ENCODE measurements around the gene THADA.
"Not testable (repeated sequence)": the region's sequence is repeated elsewhere in the genome, so short reads cannot be mapped to it uniquely, and the experiment has no call there.

The THADA gene

DNA sequence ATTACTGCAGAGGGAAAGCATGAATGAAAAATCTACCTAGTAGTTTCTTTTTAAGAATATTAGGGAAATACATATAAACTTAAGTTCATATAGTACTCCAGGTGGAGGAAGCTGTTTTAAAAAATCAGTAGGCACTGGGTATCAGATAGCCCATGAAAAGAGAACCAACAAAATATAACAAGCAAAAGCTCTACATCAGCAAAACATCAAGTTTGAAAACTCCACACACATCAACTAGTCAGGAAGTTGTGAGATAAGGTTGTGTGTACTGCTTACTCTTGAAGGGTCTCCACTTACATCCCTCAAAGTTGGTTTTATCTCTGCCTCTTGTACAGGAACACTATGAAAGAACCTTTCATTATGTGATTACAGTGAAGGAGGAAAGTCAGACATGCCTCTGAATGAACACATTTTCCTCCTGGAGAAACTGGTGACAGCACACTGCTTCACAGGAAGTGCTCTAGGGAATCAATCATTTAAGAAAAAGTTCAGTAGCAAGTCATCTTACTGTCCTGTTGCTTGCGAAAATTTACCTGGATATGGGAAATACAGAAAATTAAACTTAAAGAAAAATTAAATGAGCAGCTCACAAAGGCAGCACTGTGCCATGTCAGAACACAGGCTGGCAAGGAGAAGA is 57.7 kb downstream of the THADA start:
- DNase-seq = no peak

DNA sequence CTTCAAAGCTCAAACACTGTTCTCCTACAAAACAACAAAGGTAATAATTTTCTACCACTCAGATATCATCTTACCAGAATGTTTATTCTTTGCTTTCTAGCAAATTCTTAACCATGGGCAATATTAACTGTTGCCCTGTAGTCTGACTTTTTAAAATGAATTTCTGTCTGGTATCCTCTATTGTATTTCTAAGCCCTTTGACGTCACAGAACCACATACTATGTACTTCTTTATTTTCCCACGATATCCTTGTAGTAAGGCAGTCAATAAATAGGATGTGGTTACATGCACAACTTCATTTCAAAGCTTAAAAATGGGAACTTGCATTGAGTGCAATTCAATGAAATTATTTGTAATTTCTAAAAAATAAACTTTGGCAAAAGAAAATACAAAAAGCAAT is 58.7 kb downstream of the THADA start:
- DNase-seq = no peak

DNA sequence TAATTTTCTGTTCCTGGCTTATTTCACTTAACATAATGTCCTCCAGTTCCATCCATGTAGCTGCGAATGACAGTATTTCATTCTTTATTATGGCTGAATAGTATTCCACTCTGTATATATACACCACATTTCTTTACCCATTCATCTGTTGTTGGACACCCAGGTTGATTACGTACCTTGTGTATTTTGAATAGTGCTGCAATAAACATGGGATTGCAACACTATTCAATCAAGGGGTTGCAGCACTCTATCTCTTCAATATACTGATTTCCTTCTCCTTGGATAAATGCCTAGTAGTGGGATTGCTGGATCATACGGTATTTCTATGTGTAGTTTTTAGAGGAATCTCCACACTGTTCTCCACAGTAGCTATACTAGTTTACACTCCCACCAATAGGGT is 61.3 kb downstream of the THADA start:
- DNase-seq = no peak

DNA sequence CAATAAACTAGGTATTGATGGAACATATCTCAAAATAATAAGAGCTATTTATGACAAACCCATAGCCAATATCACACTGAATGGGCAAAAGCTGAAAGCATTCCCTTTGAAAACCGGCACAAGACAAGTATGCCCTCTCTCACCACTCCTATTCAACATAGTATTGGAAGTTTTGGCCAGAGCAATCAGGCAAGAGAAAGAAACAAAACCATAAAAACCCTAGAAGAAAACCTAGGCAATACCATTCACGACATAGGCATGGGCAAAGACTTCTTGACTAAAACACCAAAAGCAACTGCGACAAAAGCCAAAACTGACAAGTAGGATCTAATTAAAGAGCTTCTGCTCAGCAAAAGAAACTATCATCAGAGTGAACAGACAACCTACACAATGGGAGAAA is 63.3 kb downstream of the THADA start:
- not testable (repeated sequence) for DNase-seq

DNA sequence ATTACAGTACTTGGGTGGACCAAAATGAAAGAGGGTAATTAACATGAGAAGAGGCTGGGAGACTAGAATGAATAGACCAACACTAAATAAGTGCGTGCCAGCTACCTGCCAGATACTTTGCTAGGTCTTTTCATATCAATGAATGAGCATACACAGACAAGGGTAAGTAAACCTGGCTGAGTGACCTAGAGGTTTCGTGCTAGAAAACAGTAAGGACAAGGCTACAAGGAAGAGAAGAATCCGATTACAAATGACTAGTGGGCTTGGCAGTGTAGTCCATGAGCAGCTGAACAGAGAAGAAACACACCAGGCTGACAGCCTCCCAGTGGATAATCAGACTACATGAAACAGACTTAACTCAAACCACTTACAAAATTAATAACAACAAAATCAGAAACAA is 64.6 kb downstream of the THADA start:
- DNase-seq = peak in 1 of 3 experiments; percentile 14

DNA sequence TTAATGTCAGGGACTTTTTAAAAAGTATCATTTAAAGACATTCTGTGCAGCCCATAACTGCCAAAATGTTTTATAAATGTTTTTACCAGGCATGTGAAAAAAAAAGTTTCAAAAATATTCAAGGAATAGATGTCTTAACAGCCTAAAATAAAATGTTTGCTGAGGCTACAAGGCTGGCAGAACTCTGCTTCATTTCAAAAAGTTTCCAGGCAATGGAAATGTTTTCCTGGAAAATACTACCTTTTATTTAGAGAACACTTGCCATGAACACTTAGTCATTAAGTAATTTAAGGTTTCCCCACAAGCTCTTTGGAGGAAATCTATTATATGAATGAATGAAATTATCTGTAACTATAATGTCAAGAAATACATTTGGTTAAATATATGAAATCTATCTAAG is 68.8 kb downstream of the THADA start:
- DNase-seq = no peak

DNA sequence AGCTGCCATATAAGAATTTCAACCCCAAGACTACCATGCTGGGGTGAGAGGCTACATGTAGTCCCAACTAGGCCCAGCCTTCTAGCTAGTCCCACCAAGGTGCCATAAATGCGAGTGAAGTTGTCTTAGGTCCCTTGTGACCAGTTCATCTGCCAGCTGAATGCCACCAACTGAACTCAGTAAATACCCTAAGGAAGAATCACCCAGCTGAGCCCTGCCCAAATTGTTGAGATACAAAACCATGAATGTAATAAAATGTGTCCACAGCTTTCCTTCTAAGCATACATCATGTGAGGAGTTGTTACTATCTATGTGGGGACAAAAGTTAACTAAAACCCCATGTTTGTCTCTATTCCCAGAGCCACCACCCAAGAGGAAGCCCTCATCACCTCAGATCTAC is 70.3 kb downstream of the THADA start:
- DNase-seq = no peak

DNA sequence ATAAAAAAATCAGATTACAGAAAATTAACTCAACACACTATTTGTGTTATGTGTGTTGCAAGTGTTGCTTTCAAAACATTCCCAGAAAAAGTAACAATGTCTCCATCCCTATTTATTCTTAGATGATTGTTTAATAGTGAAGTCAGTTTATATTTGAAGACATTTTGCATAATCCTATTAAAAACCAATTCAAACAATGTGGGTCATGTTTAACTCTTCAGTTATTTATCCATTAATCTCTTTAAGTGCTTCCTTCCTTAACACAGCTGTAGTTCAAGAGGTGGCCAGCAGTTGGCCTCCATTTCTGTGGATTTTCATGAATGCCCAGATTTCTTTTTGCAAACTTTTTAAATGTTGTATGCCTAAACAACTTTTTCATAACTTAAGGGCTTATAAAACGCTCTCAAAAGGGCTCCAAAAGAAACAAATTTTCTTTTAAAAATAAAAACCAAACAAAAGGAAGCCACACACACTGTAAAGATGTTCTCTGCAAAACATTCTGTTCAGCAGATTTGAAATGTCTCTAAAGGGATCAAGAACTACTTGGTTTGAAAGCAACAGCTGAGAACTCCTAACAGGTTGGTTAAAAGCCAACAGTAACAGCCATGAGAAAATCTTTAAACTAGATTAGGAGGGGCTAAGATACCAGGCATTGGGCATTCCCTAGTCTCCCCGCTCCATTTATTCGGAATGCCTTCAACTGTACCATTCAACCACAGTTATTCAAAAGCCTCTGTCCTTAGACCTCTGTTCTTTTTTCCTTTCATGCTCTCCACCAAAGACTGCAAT is 71.5 kb downstream of the THADA start:
- no peak for DNase-seq

DNA sequence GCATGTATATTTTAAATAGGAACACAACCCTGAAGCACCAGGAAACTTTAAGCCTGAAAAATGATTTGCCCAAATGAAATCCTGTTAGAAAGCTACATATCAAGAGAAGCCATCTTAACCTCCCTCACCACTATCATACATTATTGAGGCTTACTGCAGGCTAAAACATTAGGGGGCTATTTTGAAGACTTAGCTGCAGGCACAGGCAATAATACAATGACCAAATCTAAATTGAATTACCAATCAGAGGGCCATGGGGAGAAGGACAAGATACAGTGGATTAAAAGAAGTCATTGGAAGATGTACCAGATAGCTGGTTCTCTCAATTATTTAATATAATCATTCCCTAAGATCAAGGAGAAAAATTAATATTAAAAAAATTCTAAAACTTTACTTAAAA is 73.7 kb downstream of the THADA start:
- DNase-seq = no peak

DNA sequence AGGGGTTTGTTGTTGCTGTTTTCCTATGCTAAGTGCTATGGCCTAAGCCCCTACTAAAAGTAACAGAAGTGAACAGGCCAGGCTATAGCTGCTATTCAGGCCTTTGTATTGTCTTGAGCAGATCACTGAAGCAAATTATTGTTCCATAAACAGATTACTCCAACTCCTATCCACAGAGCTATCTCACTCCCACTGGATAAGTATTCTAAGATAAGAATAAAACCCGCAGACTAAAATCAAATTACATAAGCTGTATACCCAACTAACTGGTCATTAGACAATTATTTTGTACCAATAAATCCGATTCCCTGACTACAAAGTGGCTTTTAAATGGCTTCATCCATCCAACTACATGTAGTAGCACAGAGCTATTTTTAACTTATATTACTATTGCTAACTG is 74.3 kb downstream of the THADA start:
- no peak for DNase-seq

DNA sequence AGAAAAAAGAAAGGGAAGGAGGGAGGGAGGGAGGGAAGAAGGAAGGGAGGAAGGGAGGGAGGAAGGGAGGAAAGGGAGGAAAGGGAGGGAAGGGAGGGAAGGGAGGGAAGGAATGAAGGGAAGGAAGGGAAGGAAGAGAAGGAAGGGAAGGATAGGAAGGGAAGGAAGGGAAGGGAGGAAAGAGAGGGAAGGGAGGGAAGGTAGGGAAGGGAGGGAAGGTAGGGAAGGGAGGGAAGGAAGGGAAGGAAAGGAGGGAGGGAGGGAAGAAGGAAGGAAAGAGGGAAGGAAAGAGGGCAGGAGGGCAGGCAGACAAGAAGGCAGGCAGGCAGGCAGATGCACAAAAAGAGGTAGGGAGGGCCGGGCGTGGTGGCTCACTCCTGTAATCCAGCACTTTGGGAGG is 74.9 kb downstream of the THADA start:
- no peak for DNase-seq

DNA sequence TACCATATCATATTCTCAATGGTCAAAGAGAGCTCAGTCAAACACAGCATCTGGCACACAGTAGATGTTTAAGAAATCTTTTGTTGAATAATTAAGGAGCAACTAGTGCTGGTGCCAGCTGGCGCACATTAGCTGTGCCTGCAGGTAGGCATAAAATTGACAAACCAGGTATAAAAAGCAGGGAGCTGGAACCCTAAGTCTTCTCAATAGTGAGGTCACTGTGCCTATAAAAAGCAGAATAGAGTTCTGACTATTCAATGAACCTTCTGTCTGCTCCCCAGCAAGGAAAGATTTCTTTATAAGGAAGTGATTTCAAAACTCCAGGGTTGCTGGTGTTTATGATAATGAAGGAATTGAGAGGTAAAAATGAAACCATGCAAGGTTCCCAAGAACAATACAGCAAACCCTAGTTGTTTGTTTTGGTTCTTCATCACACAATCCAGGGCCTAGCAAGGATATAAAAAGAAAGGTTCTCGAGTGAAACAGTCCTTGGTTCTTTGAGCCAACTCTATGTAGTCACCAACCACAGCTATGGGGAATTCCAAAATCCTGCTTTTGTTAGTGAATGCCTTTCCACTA is 76.1 kb downstream of the THADA start:
- no peak for DNase-seq

DNA sequence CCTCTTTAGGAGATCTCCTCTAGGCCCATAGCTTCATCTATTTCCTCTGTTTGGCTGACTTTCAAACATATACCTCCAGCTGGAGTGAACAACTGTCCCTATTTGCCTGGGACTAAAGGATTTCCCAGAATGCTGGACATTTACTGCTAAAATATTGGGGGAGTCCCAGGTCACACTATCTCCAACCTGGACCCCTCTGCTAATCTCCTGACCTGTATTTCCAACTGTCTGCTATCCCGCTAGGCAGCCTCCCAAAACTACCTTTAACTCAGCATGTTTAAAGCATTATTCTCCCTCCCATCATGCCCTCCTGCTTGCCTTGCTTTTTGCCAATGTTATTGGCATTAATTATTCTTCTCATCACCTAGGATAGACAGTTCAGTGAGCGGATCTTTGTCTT is 77.1 kb downstream of the THADA start:
- no peak for DNase-seq

DNA sequence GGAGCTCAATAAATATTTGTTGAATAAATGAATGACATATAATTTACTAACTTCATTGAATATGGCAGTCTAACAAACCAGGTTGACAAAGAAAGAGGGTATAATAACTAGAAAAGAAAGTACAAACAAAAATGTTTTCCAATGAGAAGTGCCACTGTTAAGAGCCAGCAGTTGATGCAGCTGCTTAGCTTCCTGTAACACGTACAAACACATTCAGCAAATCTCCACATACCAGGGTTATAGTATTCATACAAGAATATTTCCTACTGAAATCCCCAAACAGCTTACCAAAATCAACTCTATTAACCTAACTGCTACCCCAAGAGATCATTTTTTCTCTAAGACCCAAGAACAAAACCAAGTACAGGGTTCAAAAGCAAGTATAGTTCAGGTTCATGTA is 77.7 kb downstream of the THADA start:
- peak in 1 of 3 experiments; percentile 16 for DNase-seq

DNA sequence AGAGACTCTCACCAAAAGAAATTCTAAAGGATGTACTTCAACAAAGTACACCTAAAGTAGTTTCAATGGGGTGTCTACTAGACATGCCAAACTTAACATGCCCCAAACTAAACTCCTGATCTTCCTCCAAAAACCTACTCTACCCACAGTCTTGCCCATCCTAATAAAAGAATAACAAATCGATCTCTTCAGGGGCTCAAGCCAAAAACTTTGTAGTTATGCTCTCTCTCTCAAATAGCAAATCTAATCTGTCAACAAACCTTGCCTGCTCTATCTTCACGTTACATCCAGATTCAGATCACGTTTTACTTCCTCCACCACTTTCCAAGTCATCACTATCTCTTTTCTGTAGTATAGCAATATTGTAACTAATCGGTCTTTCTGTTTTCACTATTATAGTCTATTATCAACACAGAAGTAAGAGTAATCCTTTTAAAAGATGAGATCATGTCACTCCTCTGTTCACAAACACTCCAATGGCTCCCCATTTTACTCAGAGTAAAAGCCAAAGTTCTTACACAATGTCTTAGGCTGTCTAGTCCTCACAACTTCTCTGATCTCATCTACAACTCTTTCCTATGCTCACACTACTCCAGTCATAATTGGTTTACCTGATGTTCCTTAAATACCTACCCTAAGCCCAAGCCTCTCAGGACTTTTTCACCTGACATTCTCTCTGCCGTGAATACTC is 79.9 kb downstream of the THADA start:
- DNase-seq = no peak

DNA sequence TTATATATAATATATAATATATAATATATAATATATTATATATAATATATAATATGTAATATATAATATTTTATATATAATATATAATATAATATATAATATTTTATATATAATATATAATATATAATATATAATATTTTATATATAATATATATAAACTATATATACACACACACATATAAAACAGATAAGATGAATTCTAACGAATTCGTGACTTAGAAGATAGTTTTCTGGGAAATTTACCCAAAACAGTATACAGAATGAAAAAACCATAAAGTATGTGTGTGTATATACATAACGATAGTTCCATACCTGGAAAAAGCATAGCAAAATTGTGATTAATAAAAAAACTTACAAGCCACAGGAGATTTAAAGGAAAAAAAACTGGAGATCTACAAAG is 80.6 kb downstream of the THADA start:
- no peak for DNase-seq

DNA sequence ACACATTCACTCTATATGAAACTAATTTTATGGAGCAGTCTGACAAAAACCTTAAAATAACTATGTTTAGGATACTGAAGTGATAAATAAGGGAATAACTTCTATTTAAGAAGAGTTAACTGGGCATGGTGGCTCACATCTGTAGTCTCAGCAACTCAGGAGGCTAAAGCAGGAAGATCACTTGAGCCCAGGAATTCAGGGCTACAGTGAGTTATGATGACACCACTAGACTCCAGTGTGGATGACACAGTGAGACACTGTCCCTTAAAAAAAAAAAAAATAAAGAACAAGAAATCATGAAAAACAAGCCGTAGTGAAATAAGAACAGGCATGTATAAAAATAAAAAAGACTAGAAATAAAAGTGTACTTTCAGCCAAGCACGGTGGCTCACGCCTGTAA is 82.0 kb downstream of the THADA start:
- no peak for DNase-seq

DNA sequence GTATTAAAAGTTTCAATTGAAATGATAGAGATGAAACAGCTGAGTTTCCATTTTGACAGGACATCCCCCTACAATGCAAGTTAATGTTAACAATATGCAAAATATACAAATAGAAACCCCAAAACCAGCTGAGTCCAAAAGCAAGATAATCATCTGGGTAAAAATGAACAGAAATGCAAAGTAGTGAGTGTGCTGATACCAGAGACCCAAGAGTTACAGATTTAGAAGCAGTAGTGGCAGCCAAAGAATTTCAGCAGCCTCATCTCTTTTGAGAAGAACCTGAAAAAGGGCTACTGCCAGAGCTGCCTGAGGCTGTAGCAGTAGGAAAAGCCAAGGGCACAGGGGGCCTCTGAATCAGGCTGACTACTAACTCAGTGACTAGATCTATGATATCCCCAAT is 82.6 kb downstream of the THADA start:
- no peak for DNase-seq

DNA sequence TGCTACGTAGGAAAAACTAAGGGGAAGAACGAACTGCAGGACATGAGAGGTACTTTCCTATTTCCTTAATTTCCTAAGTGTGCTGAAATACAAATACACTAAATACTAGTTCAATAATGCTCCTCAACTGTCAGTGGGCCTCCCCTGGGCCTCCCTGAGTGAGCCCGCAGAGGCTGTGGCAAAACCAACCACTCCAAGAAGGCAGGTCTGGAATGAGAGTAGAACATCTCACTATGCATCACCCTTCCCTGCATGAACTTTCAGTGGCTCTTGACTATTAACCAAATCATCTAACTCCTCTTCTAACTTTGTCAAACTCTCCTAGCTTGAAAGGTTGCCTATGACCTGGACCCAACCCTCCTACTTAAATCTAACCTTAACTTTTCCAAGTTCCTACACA is 84.6 kb downstream of the THADA start:
- DNase-seq = no peak

DNA sequence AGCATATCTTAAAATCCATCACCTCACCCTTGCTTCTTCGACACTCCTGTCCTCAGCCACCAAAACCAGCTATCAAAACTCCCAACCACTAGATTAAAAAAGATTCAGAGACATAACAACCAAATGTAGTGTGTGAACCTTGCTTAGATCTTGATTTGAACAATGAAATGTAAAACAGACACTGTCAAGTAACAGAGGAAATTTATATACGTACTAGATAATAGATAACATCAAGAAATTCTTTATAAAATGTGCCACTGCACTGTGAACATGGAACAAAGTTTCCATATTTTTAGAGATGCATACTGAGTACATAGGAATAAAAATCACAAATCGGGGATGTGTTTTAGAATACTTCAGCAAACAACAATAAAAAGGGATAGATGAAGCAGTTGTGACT is 86.0 kb downstream of the THADA start:
- DNase-seq = no peak

DNA sequence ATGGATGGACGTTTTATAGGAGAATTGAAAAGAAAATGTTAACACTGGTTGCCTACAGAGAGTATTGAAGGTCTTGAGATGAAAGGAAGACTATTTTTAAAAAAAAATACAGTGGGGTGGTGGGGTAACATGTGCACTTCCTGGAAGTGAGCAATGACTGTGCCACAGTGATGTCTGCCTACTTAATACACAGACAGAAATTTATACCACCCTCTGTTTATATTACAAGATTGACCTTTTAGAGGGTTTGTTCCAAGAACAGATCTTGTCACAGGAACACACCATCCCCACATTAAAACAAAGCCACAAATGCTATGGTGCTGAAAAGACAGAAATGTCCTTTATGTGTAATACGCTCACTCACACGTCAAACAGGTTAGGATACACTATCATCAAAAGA is 87.6 kb downstream of the THADA start:
- DNase-seq = no peak

DNA sequence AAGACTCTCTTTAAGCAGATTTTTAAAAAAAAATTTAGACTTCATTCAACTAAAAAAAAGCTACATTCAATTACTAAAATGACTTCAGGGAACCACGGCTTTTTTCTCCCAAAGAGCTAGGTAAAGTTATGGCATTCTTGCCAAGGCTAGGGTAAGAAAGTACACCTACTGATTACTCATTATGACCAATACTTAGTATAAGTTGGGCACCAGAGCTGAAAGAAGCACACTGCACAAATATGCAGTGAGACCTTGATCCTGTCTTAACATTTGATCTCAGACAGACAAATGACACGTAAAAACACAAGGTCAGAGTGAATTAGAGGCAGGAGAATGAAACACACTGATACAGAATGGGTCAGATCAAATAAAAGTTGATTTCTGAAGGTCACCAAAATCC is 88.7 kb downstream of the THADA start:
- no peak for DNase-seq

DNA sequence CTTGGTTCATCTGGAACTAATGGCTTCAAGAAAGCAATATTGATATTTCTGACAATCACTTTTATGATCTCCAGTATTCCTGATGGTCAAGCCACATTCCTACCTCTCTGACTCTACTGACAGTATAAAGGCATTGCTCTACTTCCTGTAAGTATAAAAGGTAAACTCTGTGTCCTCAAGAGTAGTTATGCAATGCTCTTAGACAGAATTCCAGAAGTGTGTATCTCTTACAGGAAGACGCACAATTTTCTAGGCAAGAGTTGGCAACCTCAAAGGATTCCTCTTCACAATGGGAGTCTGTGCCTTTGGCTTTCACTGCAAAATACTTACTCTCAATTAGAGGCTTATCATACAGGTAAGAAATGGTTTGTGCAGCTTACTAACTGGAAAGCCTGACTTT is 100.1 kb downstream of the THADA start:
- no peak for DNase-seq

DNA sequence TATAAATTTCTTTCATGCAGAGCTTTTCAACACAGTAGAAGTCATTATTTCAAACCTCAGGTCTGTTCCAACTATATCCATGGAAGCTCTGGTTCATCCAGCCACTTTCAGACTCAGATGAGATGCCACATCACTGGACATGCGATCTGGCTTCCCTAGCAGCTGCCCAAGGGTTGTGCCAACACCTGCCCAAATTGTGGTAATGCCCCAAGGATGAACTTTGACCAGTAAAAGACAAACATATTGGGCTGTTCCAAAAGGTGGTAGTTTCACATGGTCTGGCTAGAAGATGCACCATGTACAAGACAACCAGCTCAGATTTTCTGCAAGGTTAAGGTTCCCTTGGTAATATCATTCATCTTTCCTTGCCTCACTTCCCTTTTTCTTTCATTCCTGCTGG is 101.9 kb downstream of the THADA start:
- DNase-seq = no peak
